NCI-H2227 (cell line): ENCODE measurements around the gene IFNG.

Experiments used
- DNase-seq: peaks from one replicate; lab custom pipeline; 2025; ENCODE audit not compliant: unreplicated experiment; lab: John Stamatoyannopoulos, UW

IFNG gene

DNA sequence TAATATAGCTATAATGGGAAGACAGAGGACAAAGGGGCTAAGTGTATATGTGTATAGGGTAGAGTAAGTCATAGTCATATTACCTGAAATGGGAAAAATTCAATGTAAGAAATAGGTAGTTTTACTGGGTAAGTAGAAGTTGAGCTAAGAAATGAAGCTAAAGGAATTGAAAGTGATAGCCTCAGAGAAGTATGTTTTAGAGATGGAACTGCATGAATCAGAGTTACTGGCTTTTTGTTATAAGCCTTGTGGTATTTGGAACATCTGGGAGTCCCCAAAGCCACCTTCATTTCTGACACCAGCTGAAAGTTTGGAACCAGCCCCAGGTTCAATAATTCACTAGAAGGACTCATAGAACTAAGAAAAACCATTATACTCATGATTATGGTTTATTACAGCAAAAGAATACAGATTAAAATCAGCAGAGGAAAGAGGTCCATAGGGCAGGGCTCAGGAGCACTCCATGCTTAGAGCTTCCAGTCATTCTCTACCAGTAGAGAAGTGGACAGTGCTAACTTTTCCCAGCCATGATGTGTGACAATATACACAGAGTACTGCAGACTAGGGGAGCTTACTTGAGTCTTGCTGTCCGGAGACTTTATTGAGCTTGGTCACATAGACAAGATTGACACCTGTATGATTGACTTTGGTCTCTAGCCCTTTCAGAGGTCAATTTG lies 9.8 kb upstream of the IFNG start:
- DNase-seq: no peak

DNA sequence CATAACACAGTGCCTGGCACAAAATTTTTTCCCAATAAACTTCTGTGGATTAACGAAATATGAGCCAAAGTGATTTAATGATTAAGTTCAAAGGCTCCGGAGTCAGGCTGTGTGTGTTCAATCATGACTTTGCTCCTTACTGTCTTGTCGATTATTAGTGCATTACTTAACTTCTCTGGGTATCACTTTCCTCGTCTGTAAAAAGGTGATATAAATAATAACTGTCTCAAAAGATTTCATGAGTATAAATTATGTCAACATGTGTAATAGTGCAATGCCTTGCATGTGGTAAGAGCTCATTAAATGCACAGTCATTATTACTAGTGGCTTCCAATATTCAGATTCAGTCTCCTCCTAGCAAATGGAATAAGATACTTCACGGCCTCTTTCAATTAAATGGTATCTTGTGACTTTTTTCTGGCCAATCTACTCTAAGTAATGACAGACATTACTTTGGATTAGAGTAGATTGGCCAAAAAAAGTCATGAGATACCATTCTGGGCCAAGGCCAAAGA lies 6.8 kb upstream of the IFNG start:
- no peak for DNase-seq

GRCh38 chr12:68163560-68164081 lies 4.1 kb upstream of the IFNG start:
- no peak for DNase-seq

DNA sequence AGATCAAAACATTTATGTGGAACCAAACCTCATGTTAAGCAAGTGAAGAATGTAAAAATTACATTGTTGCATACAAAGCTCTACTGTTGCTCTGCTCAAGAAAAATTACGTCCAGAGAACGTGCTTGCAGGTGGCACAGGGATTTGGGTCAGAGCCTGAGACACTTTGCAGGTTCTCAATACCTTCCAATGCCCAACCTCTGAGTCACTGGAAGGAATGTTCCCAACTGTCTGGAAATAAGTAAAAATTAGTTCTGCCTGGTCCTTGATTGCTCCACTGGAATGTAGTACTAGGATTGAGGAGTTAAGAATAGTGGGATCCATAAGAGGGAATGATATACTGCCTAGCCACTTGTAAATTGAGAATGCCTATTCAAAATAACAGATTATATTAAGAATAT lies 2.8 kb upstream of the IFNG start:
- no peak for DNase-seq

DNA sequence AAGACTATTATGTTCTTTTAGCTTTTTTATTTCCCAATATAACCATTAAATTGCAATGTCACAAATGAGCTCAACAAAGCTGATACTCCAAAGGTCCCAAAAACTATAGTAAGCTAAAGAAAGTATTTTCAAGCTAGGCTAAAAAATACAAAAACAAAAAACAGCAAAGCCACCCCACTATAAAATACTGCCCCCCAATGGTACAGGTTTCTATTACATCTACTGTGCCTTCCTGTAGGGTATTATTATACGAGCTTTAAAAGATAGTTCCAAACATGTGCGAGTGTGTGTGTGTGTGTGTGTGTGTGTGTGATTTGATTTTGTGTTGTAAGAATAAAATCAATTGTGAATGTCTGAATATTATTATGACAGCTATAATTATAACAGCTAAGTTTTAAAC lies 1.1 kb downstream of the IFNG start:
- DNase-seq: no peak

DNA sequence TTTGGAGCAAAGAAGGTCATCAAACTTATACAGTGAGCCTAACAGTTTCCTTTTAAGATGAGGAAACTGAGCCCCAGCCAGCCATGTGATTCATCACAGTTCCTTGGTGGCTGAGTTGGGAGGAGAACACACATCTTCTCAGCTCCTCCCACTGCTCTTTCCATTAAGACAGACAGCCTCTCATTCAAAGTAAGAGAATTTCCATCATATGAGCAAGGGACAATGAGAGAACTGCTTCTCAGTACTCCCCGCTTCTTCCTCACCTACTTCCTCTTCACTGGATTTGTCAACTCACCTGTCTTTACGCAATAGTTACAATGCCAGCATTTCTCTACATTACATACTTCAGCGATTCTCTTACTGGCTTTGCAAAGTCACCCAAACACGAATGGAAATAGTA lies 2.2 kb downstream of the IFNG start:
- DNase-seq: no peak

DNA sequence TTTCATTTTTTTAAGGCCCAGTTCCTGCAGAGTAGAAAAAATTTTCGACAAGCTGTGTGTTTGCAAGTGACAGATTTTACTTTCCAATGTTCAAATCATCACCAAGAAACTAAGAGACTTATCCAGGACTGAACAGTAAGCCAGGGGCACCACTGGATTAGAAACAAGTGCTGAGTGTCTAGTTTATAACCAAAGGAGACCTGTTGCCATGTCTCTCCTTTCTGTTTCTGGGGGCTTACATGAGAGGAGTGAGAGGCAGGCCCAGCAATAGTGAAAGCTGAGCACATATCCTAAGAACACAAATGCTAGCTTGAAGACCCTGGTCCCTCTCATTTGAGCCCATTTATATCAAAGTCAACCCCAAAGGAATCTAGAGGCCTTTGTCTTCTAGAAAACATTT lies 2.9 kb downstream of the IFNG start:
- DNase-seq: no peak

- no peak for DNase-seq
These were observed 4.8 kb downstream of the IFNG start for GRCh38 chr12:68154779-68155178.

GRCh38 chr12:68148261-68148951 lies 11.1 kb downstream of the IFNG start:
- DNase-seq: no peak

DNA sequence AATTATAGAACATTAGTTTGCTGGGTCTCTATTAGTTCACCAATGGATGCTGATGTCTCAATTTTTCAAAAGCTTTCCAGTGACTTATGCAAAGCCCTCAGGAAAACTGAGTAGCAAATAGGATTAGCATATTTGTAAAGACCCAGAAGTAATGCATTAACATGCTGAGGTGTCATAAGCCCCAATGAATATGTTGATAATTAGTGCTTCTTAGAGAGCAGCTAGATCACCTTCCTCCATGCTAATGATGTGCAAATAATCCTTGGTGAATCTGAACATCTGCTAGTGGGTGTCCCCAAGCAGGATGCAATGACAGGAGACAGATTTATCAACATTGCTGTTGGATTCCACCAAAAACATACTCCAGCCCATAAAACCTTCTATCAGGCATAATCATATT lies 19.0 kb downstream of the IFNG start:
- DNase-seq: no peak

- DNase-seq: no peak
These were observed 19.6 kb downstream of the IFNG start for GRCh38 chr12:68139941-68140340.

GRCh38 chr12:68139001-68139400 lies 20.5 kb downstream of the IFNG start:
- DNase-seq: no peak

DNA sequence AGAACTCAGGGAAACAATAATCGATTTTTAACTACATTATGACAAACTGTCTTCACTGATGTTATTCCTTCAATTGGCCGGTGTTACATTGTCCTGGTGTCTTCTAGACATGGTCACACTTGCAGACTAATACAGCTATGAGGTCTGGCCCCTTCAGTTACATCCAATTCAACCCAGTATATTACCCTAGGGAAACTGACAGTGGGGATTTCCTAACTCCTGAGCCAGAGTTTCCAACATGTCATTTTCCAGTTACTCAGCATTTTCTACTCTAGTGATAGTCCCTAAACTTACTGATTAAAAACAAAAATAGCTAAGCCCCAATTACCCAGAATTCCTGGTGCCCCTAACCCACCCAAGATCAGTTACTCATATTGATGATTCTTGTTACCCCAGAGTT lies 21.1 kb downstream of the IFNG start:
- no peak for DNase-seq

- no peak for DNase-seq
These were observed 22.2 kb downstream of the IFNG start for GRCh38 chr12:68137335-68137830.

DNA sequence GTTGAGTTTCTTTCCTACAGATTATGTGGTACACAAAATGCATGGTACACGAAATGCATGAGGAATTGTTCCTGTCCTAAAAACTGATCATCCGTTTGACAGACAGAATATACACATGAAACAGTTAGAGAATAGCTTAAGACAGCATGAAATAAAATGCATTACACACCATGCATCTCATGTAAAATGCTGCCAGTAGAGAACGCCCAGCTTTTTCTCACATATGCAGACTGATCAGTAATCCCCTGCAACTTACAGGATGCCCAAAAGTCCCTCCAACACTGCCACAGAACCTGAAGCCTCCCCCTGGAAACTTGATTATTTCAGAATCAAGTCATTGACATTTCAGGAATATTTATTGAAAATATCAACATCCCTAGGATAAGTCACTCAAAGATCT lies 24.0 kb downstream of the IFNG start:
- no peak for DNase-seq

DNA sequence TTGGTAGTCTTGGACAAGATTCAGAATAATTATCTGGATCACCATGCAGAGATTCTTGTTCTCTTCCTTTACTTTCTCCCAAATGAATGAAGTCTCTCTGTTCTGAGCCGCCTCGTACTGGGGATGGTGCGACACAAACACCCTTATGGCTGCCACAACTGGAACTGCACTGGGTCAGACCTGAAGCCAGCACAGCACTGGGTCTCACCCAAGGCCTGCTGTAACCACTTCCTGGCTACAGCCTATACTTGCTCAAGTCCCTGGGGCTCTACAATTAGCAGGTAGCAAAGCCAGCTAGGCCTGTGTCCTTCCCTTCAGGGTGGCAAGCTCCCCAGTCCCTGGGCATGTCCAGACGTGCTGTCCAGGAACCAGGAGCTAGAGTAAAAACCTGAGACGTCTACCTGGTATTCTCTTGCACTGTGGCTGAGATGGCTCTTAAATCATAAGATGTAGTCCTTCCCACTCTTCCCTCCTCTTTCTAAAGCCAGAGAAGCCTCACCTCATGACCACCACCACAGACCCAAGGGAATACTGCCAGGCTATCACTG lies 27.6 kb downstream of the IFNG start:
- DNase-seq: no peak

DNA sequence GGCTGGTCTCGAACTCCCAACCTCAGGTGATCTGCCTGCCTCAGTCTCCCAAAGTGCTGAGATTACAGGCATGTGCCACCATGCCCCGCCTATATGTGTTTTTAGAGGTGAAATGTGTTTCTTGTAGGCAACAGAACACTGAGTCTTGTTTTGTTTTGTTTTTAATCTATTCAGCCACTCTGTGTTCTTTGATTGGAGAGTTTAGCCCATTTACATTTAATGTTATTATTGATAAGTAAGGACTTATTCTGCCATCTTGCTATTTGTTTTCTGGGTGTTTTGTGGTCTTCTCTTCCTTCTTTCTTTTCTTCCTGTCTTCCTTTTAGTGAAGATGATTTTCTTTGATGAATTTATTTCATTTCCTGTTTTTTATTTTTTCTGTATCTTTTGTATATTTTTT lies 29.6 kb downstream of the IFNG start:
- DNase-seq: no peak

- no peak for DNase-seq
These were observed 37.2 kb downstream of the IFNG start for GRCh38 chr12:68122236-68122920.

GRCh38 chr12:68121143-68121542 lies 38.4 kb downstream of the IFNG start:
- DNase-seq: no peak

- DNase-seq: no peak
These were observed 39.8 kb downstream of the IFNG start for GRCh38 chr12:68119724-68120211.

- no peak for DNase-seq
These were observed 40.3 kb downstream of the IFNG start for GRCh38 chr12:68119250-68119649.
